A549 (cell line): ENCODE results near the gene ING5.

Experiments used
- CHD4 ChIP-seq: fragments of 200-600 bp; sonication (generic); IDR thresholded peaks from 2 replicates; pipeline ENCODE4 v1.6.1; 2016; ENCODE audit warnings: antibody characterized with exemption, mild to moderate bottlenecking, borderline replicate concordance
- CTCF ChIP-seq: fragments of >200 bp; sonication (Bioruptor Twin); formaldehyde crosslinking; IDR thresholded peaks from 3 replicates; pipeline ENCODE4 v1.5.1; 2016
- REST ChIP-seq: fragments of 200-600 bp; sonication (generic); IDR thresholded peaks from 2 replicates; pipeline ENCODE4 v1.6.1; 2016; ENCODE audit warnings: antibody characterized with exemption, mild to moderate bottlenecking, moderate library complexity

GRCh38 chr2:241754042-241754441 is 52.2 kb downstream of the ING5 start:
- TF ChIP-seq CTCF (no peak), CHD4 (no peak), REST (no peak)
